ENCODE data around the gene CRLF1. TPM values are rescaled to one million over a fixed set of nuclear protein-coding genes. Genes with fewer than 3 reads are reported as not detected.

The CRLF1 gene
- total and polyA plus RNA-seq, 10 of the 15 experiments (the other 5 are each of a cell fraction or from before 2014, with no cell fraction given): 0.10 to 1.2 (median 0.49) TPM; not detected in 4

GRCh38 chr19:18571564-18572344, 34.8 kb downstream of the CRLF1 start, which contains the start of gene UBA52 (continued):
- TF ChIP-seq, protein P1, sequence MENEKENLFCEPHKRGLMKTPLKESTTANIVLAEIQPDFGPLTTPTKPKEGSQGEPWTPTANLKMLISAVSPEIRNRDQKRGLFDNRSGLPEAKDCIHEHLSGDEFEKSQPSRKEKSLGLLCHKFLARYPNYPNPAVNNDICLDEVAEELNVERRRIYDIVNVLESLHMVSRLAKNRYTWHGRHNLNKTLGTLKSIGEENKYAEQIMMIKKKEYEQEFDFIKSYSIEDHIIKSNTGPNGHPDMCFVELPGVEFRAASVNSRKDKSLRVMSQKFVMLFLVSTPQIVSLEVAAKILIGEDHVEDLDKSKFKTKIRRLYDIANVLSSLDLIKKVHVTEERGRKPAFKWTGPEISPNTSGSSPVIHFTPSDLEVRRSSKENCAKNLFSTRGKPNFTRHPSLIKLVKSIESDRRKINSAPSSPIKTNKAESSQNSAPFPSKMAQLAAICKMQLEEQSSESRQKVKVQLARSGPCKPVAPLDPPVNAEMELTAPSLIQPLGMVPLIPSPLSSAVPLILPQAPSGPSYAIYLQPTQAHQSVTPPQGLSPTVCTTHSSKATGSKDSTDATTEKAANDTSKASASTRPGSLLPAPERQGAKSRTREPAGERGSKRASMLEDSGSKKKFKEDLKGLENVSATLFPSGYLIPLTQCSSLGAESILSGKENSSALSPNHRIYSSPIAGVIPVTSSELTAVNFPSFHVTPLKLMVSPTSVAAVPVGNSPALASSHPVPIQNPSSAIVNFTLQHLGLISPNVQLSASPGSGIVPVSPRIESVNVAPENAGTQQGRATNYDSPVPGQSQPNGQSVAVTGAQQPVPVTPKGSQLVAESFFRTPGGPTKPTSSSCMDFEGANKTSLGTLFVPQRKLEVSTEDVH (IDR thresholded peaks at IDR 0.05; ENCODE audit: low read depth, partially characterized antibody): peak; percentile 70
- TF ChIP-seq BCL3 (IDR thresholded peaks at IDR 0.05; ENCODE audit: borderline replicate concordance, insufficient read depth, low read depth, low read length, poor library complexity, severe bottlenecking) (peak; percentile 78), NFIC (IDR thresholded peaks at IDR 0.05; ENCODE audit: low read depth, low read length) (no peak), HDAC2 (IDR thresholded peaks at IDR 0.05) (no peak), HDGF (IDR thresholded peaks at IDR 0.05) (no peak), EGR1 (IDR thresholded peaks at IDR 0.05; ENCODE audit: borderline replicate concordance in 1 of 2, low read depth in 2 of 2, low read length in 2 of 2) (peak; percentile 50 to 90), SREBF2 (IDR thresholded peaks at IDR 0.05; ENCODE audit: low read length) (no peak), KLF5 (IDR thresholded peaks at IDR 0.05; ENCODE audit: partially characterized antibody) (no peak), RELA (IDR thresholded peaks at IDR 0.05; ENCODE audit: borderline replicate concordance, partially characterized antibody) (peak; percentile 89), ZNF274 (IDR thresholded peaks at IDR 0.05; ENCODE audit: insufficient read depth, insufficient read length) (no peak), KAT2A (conservative IDR thresholded peaks at IDR 0.05; ENCODE audit: control insufficient read depth, low read depth, low read length) (no peak), NR2F1 (conservative IDR thresholded peaks at IDR 0.05) (no peak; the same call in 1 of the 2 replicates), ZNF217 (IDR thresholded peaks at IDR 0.05) (no peak), SREBF1 (IDR thresholded peaks at IDR 0.05; ENCODE audit: low read length) (no peak; the same call in 1 of the 2 replicates)
- TF ChIP-seq, protein P2, sequence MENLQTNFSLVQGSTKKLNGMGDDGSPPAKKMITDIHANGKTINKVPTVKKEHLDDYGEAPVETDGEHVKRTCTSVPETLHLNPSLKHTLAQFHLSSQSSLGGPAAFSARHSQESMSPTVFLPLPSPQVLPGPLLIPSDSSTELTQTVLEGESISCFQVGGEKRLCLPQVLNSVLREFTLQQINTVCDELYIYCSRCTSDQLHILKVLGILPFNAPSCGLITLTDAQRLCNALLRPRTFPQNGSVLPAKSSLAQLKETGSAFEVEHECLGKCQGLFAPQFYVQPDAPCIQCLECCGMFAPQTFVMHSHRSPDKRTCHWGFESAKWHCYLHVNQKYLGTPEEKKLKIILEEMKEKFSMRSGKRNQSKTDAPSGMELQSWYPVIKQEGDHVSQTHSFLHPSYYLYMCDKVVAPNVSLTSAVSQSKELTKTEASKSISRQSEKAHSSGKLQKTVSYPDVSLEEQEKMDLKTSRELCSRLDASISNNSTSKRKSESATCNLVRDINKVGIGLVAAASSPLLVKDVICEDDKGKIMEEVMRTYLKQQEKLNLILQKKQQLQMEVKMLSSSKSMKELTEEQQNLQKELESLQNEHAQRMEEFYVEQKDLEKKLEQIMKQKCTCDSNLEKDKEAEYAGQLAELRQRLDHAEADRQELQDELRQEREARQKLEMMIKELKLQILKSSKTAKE (IDR thresholded peaks at IDR 0.05; ENCODE audit: low read depth, poor library complexity, severe bottlenecking): no peak
- TF ChIP-seq, protein P3, sequence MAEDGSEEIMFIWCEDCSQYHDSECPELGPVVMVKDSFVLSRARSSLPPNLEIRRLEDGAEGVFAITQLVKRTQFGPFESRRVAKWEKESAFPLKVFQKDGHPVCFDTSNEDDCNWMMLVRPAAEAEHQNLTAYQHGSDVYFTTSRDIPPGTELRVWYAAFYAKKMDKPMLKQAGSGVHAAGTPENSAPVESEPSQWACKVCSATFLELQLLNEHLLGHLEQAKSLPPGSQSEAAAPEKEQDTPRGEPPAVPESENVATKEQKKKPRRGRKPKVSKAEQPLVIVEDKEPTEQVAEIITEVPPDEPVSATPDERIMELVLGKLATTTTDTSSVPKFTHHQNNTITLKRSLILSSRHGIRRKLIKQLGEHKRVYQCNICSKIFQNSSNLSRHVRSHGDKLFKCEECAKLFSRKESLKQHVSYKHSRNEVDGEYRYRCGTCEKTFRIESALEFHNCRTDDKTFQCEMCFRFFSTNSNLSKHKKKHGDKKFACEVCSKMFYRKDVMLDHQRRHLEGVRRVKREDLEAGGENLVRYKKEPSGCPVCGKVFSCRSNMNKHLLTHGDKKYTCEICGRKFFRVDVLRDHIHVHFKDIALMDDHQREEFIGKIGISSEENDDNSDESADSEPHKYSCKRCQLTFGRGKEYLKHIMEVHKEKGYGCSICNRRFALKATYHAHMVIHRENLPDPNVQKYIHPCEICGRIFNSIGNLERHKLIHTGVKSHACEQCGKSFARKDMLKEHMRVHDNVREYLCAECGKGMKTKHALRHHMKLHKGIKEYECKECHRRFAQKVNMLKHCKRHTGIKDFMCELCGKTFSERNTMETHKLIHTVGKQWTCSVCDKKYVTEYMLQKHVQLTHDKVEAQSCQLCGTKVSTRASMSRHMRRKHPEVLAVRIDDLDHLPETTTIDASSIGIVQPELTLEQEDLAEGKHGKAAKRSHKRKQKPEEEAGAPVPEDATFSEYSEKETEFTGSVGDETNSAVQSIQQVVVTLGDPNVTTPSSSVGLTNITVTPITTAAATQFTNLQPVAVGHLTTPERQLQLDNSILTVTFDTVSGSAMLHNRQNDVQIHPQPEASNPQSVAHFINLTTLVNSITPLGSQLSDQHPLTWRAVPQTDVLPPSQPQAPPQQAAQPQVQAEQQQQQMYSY (CRISPR knock-in tag; IDR thresholded peaks at IDR 0.05): no peak
- TF ChIP-seq, protein P4, sequence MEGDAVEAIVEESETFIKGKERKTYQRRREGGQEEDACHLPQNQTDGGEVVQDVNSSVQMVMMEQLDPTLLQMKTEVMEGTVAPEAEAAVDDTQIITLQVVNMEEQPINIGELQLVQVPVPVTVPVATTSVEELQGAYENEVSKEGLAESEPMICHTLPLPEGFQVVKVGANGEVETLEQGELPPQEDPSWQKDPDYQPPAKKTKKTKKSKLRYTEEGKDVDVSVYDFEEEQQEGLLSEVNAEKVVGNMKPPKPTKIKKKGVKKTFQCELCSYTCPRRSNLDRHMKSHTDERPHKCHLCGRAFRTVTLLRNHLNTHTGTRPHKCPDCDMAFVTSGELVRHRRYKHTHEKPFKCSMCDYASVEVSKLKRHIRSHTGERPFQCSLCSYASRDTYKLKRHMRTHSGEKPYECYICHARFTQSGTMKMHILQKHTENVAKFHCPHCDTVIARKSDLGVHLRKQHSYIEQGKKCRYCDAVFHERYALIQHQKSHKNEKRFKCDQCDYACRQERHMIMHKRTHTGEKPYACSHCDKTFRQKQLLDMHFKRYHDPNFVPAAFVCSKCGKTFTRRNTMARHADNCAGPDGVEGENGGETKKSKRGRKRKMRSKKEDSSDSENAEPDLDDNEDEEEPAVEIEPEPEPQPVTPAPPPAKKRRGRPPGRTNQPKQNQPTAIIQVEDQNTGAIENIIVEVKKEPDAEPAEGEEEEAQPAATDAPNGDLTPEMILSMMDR (IDR thresholded peaks at IDR 0.05 in 2 of 3, conservative IDR thresholded peaks at IDR 0.05 in 1 of 3; ENCODE audit: control insufficient read depth in 2 of 3, extremely low read depth in 1 of 3, insufficient read depth in 1 of 3, low read depth in 3 of 3, low read length in 3 of 3): no peak
